ENCODE measurements around the gene SYPL2.

Gene SYPL2

DNA sequence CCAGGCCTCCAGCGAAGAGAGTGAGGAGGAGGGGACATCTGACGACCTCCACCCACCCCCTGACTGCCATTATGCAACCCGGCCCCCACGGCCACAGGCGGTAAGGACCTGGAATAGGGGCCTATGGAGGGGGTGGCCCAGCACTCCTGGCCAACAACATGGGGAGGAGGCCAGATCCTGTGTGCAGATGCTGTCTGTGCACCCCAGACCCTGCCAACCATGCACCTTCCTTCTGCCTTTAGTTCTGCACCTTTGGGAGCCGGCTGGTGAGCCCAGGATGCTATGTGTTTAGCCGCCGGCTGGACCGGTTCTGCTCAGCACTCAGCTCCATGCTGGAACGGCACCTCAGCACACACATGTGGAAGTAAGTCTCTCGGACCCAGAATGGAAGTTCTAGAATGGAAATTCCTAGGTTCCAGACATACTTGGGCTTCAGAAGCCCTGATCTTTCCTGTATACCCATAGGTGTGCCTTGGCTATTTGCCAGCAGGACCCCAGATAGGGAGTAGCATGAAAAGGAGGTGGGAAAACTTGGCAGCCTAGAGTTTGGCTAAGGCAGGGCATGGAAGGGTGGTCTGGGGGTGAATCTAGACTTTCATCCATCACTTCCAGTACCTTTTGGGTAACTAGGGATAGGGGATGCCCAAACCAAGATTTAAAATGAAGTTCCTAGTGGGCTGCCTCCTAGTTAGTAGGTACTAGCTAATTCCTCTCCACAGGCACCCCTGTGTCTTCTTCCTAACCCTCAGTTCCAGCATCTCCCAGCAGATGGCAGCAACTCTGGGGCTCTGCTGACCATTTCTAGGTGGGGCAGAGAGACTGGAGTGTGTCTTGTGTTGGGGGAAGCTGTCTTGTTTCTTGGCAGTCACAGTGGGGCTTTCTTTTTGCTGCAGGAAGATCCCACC, 23.9 kb downstream of the SYPL2 start:
- no peak for DNase-seq (ENCODE audit: low spot score)
- no peak overlapping the region for H3K27ac ChIP-seq

DNA sequence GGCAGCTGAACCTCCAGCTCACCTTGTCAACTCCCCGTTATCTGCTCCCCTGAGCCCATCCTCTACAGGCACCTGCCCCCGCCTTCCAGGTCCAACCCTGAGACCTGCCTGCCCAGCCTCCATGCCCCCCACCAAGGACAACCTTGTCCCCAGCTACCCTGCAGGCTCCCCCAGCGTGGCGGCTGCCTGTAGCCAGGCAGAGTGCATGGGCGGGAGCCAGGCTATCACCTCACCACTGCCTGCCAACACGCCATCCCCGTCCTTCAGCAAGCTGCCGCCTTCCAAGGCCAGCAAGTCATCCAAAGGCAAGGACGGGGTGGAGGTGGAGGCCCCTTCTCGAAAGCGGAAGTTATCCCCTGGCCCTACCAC, 24.6 kb downstream of the SYPL2 start:
- no peak overlapping the region for H3K27ac ChIP-seq
- no peak overlapping the region for H3K4me3 ChIP-seq
- TF ChIP-seq, protein P1, sequence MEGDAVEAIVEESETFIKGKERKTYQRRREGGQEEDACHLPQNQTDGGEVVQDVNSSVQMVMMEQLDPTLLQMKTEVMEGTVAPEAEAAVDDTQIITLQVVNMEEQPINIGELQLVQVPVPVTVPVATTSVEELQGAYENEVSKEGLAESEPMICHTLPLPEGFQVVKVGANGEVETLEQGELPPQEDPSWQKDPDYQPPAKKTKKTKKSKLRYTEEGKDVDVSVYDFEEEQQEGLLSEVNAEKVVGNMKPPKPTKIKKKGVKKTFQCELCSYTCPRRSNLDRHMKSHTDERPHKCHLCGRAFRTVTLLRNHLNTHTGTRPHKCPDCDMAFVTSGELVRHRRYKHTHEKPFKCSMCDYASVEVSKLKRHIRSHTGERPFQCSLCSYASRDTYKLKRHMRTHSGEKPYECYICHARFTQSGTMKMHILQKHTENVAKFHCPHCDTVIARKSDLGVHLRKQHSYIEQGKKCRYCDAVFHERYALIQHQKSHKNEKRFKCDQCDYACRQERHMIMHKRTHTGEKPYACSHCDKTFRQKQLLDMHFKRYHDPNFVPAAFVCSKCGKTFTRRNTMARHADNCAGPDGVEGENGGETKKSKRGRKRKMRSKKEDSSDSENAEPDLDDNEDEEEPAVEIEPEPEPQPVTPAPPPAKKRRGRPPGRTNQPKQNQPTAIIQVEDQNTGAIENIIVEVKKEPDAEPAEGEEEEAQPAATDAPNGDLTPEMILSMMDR (IDR thresholded peaks at IDR 0.05), result no peak
- peak; percentile 62 for DNase-seq (ENCODE audit: low spot score)

More for the DNA sequence above, 23.9 kb downstream of the SYPL2 start:
- TF ChIP-seq, protein P1 (IDR thresholded peaks at IDR 0.05), result peak; percentile 70
- no peak overlapping the region for H3K4me3 ChIP-seq

DNA sequence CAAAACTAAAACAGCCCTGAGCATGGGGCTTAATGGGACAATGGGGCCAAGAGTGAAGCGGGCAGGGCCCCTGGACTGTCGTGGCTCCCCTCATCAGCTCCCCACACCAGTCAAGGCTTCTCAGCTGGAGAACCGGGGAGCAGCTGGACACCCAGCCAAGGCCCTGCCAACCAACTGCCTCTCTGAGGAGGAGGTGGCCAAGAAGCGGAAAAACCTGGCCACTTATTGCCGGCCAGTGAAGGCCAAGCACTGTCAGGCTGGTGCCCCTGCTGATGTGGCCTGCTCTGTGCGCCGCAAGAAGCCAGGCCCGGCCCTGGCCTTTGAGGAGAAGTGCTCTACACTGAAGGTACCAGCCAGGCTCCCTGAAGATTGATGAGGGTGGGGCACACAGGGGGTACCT, 25.0 kb downstream of the SYPL2 start:
- Histone ChIP-seq H3K4me3 (no peak overlapping the region), H3K27ac (no peak overlapping the region)
- DNase-seq (ENCODE audit: low spot score), result peak; percentile 58
- TF ChIP-seq, protein P1 (IDR thresholded peaks at IDR 0.05), result no peak

DNA sequence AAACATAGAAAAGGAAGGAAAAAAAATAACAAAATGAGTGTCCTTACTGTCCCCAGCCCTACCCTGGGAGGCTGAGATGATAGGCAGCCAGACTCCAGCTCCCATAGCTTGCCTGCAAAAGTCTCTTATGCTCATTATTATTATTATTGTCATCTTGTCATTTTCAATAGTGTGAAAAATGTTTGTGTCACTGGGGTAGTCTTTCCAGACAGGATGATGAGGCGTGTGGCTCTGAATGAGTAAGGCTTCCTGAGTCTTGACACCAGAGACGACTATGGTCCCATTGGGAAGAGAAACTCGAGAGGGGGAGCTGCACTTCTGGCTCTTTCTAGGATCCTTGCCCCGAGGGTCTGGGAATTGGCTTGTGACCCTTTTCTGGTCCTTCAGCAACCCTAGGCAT, 26.4 kb downstream of the SYPL2 start:
- Histone ChIP-seq H3K27ac (no peak overlapping the region), H3K4me3 (no peak overlapping the region)
- TF ChIP-seq, protein P1 (IDR thresholded peaks at IDR 0.05), result no peak
- DNase-seq (ENCODE audit: low spot score), result no peak

- TF ChIP-seq, protein P1 (IDR thresholded peaks at IDR 0.05), result no peak
- DNase-seq (ENCODE audit: low spot score), result peak; percentile 52
- Histone ChIP-seq H3K4me3 (peak overlapping the region; percentile 94), H3K27ac (peak overlapping the region; percentile 53 to 89)
Measured at GRCh38 chr1:109493227-109493626, 26.9 kb downstream of the SYPL2 start.

- peak; percentile 89 for DNase-seq (ENCODE audit: low spot score)
- Histone ChIP-seq H3K27ac (peak within 1 kb of the TSS; percentile 53 to 89), H3K4me3 (peak within 1 kb of the TSS; percentile 94)
- TF ChIP-seq, protein P1 (IDR thresholded peaks at IDR 0.05), result peak; percentile 86
Measured at GRCh38 chr1:109493805-109494539, 27.6 kb downstream of the SYPL2 start, which contains the start of gene CYB561D1. CYB561D1 (plus strand) TSS chr1:109494094; CDS start chr1:109494140, 46 bp downstream.
